HG02938 (cell line): Measurements from ENCODE around the gene FOSB.
"Not testable (repeated sequence)": the region's sequence is repeated elsewhere in the genome, so short reads cannot be mapped to it uniquely, and the experiment has no call there.

ENCODE experiments used
- ATAC-seq: cut with Tn5 transposase; IDR thresholded peaks from one replicate; pipeline ENCODE4 v1.9.1; 2021; ENCODE audit warnings: mild to moderate bottlenecking, moderate library complexity; ENCODE audit not compliant: unreplicated experiment

FOSB gene

GRCh38 chr19:45503909-45504308, 36.1 kb downstream of the FOSB start:
- ATAC-seq: no peak

DNA sequence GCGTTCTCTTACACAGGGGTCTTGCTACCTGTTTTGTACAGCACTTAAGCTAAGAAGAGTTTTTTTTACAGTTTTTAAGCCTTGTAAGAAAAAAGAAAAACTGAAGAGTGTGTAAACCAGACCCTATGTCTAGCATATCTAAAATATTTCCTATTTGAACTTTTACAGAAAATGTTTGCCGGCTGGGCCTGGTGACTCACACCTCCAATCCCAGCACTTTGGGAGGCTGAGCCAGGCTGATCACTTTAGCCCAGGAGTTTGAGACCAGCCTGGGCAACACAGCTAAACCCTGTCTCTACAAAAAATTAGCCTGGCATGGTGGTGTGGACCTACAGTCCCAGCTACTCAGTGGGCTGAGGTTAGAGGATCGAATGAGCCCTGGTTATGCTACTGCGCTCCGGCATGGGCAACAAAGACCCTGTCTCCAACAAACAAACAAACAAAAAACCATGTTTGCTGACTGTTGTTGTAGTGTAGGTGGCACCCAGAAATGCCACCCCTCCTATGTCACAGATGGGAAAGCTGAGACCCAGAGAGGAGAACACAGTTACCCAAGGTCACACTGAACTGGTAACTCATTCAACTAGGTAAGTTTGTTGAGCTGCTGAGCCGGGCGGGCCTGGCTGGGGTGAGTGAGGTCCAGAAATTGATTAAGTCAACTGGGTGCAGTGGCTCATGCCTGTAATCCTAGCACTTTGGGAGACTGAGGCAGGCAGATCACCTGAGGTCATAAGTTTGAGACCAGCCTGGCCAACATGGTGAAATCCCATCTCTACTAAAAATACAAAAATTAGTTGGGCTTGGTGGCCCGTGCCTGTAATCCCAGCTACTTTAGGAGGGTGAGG, 37.6 kb downstream of the FOSB start:
- no peak for ATAC-seq

- no peak for ATAC-seq
Measured at GRCh38 chr19:45505996-45506245, 38.1 kb downstream of the FOSB start.

GRCh38 chr19:45506246-45506988, 38.6 kb downstream of the FOSB start:
- peak; percentile 45 for ATAC-seq

GRCh38 chr19:45506989-45507871, 39.4 kb downstream of the FOSB start, which contains the start of gene VASP:
Gene VASP, plus strand, starts transcription at chr19:45507479. Its CDS starts 293 bp downstream, at chr19:45507772.
- peak; percentile 41 for ATAC-seq

GRCh38 chr19:45507872-45508416, 40.1 kb downstream of the FOSB start:
- no peak for ATAC-seq

DNA sequence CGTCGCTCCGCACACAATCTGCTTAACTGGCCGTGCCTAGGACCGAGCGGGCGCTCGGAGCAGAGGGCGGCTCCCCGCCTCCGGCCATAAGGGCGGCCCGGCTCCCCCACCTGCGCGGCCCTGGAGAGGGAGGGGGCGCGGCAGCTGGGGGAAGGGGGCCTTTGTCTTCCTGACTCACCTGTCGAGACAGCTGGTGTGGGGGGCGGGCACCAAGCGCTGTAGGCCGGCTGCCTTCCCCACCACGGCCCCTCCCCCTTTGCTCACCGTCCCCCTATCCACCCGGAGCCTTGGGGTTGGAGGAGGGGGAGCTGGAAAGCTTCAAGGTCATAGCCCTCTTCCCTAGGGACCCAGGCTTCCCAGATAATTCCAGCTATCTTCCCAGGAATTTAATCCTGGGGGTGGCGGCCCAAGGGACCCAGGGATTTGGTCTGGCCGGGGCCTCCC, 40.6 kb downstream of the FOSB start:
- no peak for ATAC-seq

GRCh38 chr19:45508861-45509691, 41.3 kb downstream of the FOSB start:
- ATAC-seq: no peak

DNA sequence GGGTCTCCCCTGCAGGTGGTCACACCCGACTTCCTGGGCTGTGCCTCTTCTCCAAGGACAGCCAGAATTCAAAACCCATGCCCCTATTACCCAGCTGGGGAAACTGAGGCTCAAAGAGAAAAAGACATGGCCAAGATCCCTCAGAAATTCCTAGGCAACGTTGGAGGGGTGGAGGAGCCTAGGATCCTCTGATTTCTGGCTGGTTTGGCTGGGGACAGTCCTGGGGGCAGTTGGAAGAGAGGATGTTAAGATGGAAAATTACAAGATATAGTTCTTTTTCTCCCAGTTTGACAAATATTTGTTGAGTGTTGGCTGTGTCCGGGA, 41.9 kb downstream of the FOSB start:
- ATAC-seq: no peak

GRCh38 chr19:45510352-45510751, 42.6 kb downstream of the FOSB start:
- ATAC-seq: not testable (repeated sequence)

DNA sequence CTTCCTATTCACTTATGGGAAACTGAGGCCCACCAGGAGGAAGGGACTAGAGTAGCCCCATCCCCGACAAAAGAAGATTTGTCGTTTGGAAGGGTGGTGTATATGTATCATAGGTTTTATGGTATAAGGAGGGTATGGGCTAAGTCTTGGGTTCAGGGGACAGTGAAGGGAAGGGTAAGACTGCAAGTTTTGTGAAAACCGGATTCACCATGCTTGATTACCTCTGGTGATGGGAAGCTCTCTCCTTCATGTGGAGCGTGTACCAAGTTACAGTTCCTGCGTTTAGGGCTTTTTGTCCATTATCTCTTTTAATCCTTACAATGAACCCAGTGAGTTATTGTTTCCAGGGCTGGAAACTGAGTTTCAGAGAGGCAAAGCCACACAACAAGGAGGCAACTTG, 43.3 kb downstream of the FOSB start:
- no peak for ATAC-seq

- ATAC-seq: no peak
Measured at GRCh38 chr19:45512881-45513483, 45.2 kb downstream of the FOSB start.

GRCh38 chr19:45514376-45515051, 46.7 kb downstream of the FOSB start:
- ATAC-seq: no peak

- no peak for ATAC-seq
Measured at GRCh38 chr19:45515081-45515624, 47.4 kb downstream of the FOSB start.

- ATAC-seq: no peak
Measured at GRCh38 chr19:45515807-45516401, 48.1 kb downstream of the FOSB start.

- no peak for ATAC-seq
Measured at GRCh38 chr19:45517238-45517637, 49.4 kb downstream of the FOSB start.

- ATAC-seq: no peak
Measured at GRCh38 chr19:45517641-45518468, 50.1 kb downstream of the FOSB start.

- no peak for ATAC-seq
Measured at GRCh38 chr19:45518469-45518826, 50.7 kb downstream of the FOSB start.
